ENCODE data around the gene SPAST. TPM values are rescaled to one million over a fixed set of nuclear protein-coding genes. Genes with fewer than 3 reads are reported as not detected.

The SPAST gene
- total and polyA plus RNA-seq, 2 donors (not counting 1 experiment from before 2014, with no cell fraction given): 6.2 to 26.8 TPM

DNA sequence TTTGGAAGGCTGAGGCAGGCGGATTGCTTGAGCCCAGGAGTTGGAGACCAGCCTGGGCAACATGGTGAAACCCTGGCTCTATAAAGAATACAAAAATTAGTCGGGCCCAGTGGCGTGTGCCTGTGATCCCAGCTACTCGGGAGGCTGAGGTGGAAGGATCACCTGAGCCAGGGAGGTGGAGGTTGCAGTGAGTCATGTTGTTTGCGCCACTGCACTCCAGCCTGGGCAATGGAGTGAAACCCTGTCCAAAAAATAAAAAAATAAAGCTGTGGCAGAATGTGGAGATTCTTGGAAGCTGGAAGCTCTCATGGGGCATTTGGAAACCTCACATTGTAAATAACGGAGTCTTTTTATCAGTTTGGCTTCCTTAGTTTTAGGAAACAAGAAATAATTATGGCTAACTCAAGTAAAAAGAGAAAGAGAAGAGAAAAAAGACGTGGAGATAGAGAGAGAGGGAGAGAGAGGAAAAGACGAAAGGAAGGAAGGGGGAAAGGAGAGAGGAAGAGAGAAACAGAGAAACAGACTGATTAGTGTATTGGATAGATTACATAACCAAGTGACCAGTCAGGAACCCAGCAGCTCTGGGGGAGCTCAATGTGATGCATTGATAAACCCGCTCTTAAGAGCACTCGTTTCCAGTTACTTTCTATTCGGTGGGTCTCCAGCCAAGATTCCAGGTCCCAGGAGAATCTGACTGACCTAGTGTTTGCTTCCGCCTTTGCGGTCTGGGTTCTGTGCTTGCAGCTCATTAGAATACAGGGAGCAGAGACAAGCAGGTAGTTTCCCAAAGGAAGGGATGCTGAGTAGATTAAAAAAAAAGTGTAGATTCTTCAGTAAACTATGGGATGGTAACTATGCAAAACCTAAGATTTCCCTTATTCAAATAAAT lies 1.1 kb upstream of the SPAST start:
- Histone ChIP-seq H3K4me1 (ENCODE audit: control insufficient read depth in 2 of 2, insufficient read depth in 2 of 2, low read length in 2 of 2) (peaks cover 12 to 21% of the 10 kb centered on the region in 2 donors), H3K4me3 (ENCODE audit: control extremely low read depth in 1 of 5, extremely low read depth in 1 of 5, insufficient read depth in 1 of 5, low read depth in 2 of 5, low read length in 4 of 5) (peak overlapping the region; percentile 74 to 96 (median 88)), H2AFZ (ENCODE audit: insufficient read depth, low read depth, low read length, poor library complexity, severe bottlenecking) (peak overlapping the region; percentile 95)

More for the DNA sequence above, 1.1 kb upstream of the SPAST start:
- Histone ChIP-seq H3K36me3 (replicated peaks in 1 of 2; ENCODE audit: control extremely low read depth in 1 of 2, control insufficient read depth in 1 of 2, extremely low read depth in 1 of 2, insufficient read depth in 2 of 2, low read length in 1 of 2) (no peaks in the 10 kb centered on the region), H3K9me3 (ENCODE audit: control extremely low read depth in 1 of 3, control insufficient read depth in 2 of 3, insufficient read depth in 1 of 3, low read length in 2 of 3) (no peaks in the 10 kb centered on the region), H3K27ac (ENCODE audit: low read length in 2 of 2) (no peak overlapping the region), H3K4me2 (replicated peaks; ENCODE audit: low read depth, low read length, poor library complexity, severe bottlenecking) (peak overlapping the region; percentile 87), H3K9ac (ENCODE audit: low read length) (peak overlapping the region; percentile 83), H3K27me3 (replicated peaks in 1 of 4; ENCODE audit: control extremely low read depth in 1 of 4, control insufficient read depth in 3 of 4, insufficient read depth in 4 of 4, low read length in 3 of 4) (no peaks in the 10 kb centered on the region), H4K20me1 (ENCODE audit: control insufficient read depth, insufficient read depth, low read length, poor library complexity, severe bottlenecking) (peaks cover 6% of the 10 kb centered on the region), H3K79me2 (ENCODE audit: control insufficient read depth, insufficient read depth, low read length) (peaks cover 29% of the 10 kb centered on the region)
- CTCF ChIA-PET: interaction anchor here (2.5 kb wide), 1 partner anchor 22 kb away, joined by 16 read pairs; the partner anchor contains the start of gene DPY30
- Mint-ChIP-seq H3K9me3 (ENCODE audit: insufficient read depth) (no peaks in the 10 kb centered on the region), H3K4me3 (peak overlapping the region; percentile 99), H3K27me3 (no peaks in the 10 kb centered on the region), H3K4me1 (peaks cover 28% of the 10 kb centered on the region), H3K27ac (peak overlapping the region; percentile 97)
- DNase-seq (peak; percentile 53), ATAC-seq (ENCODE audit: low read depth) (no peak)
- WGBS (ENCODE audit: insufficient coverage): 47% methylated on average over 12 of the region's 13 CpGs
- no peak for TF ChIP-seq EZH2 (IDR thresholded peaks at IDR 0.05; ENCODE audit: borderline replicate concordance, insufficient read depth, low read depth, low read length, poor library complexity, severe bottlenecking)
- TF ChIP-seq, protein P1, sequence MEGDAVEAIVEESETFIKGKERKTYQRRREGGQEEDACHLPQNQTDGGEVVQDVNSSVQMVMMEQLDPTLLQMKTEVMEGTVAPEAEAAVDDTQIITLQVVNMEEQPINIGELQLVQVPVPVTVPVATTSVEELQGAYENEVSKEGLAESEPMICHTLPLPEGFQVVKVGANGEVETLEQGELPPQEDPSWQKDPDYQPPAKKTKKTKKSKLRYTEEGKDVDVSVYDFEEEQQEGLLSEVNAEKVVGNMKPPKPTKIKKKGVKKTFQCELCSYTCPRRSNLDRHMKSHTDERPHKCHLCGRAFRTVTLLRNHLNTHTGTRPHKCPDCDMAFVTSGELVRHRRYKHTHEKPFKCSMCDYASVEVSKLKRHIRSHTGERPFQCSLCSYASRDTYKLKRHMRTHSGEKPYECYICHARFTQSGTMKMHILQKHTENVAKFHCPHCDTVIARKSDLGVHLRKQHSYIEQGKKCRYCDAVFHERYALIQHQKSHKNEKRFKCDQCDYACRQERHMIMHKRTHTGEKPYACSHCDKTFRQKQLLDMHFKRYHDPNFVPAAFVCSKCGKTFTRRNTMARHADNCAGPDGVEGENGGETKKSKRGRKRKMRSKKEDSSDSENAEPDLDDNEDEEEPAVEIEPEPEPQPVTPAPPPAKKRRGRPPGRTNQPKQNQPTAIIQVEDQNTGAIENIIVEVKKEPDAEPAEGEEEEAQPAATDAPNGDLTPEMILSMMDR (IDR thresholded peaks at IDR 0.05): no peak
- POLR2A ChIA-PET: interaction anchor here (0.6 to 2.7 kb wide), 6 partner anchors 21 to 104 kb away, joined by 3 to 27 read pairs (median 8); partner anchors contain the start of genes DPY30 and SLC30A6
- intact Hi-C loops (cut with micrococcal nuclease): loop anchor here (2.0 to 5.0 kb wide), 3 partner anchors 105 to 1915 kb away; partner anchors contain the start of genes RASGRP3, SLC30A6 and YPEL5
